HepG2 (cell line): Measurements from ENCODE around the gene NCBP3. TPM values are rescaled to one million over a fixed set of nuclear protein-coding genes. Genes with fewer than 3 reads are reported as not detected.

Experiments
- ATAC-seq: fragments of 200-7000 bp; cut with Tn5 transposase; 3 replicates; pipeline ENCODE4 v1.9.1; 2020; ENCODE audit warnings: mild to moderate bottlenecking, moderate library complexity
- BruUV-seq: library from RNA; stranded (reverse); fragments of 400-500 nt; replicated peaks from 2 replicates; lab custom pipeline; 2021; lab: Mats Ljungman, UMichigan
- CTCF ChIA-PET: fragments of 300-600 bp; formaldehyde crosslinking; extraction: SDS; loops from one replicate; lab custom pipeline; 2021; ENCODE audit warnings: low total read pairs, inconsistent platforms, low intra/inter-chr PET ratio; lab: Yijun Ruan, JAX
- POLR2A ChIA-PET: fragments of 350-600 bp; sonication (Branson Sonifier 250); formaldehyde crosslinking; loops from one replicate; lab custom pipeline; 2020; ENCODE audit warnings: antibody characterized with exemption, inconsistent platforms; lab: Yijun Ruan, JAX
- DNase-seq: peaks from one replicate; pipeline ENCODE4 v3.0.0-alpha.2; 2015; ENCODE audit warnings: low spot score
- FAIRE-seq: peaks from 3 replicates; lab custom pipeline; 2011; peaks lifted over from hg19 to GRCh38; lab: Jason Lieb, UNC
- H2AFZ ChIP-seq: one replicate; pipeline ENCODE4 v1.6.1; 2011; ENCODE audit warnings: low read length, inconsistent platforms
- H3K27ac ChIP-seq: fragments of 300-600 bp; 3 replicates; pipeline ENCODE4 v1.8.0; 2011; ENCODE audit warnings: mixed run types, mild to moderate bottlenecking, mixed read lengths, low read length, inconsistent platforms; ENCODE audit not compliant: insufficient read depth; ENCODE audit errors: extremely low read length
- H3K27me3 ChIP-seq, 2 experiments: fragments of 200-600 bp in 1 of 2; 2 replicates in 1 of 2; 3 replicates in 1 of 2; pipeline versions ENCODE4 v1.6.0 to v1.8.0; 2011; ENCODE audit warnings: low read length in 2 of 2, mild to moderate bottlenecking in 2 of 2, moderate library complexity in 2 of 2, inconsistent platforms in 1 of 2; ENCODE audit not compliant: insufficient read depth in 2 of 2, control insufficient read depth in 1 of 2
- H3K36me3 ChIP-seq, 2 experiments: fragments of 200-600 bp in 1 of 2; replicated peaks in 1 of 2; 2 replicates in 1 of 2; 3 replicates in 1 of 2; pipeline versions ENCODE4 v1.5.1 to v1.8.0; 2011; ENCODE audit warnings: low read length in 2 of 2, inconsistent platforms in 1 of 2; ENCODE audit not compliant: insufficient read depth in 2 of 2, control insufficient read depth in 1 of 2
- H3K4me1 ChIP-seq: 2 replicates; pipeline ENCODE4 v1.5.1; 2012; ENCODE audit warnings: low read length, inconsistent platforms; ENCODE audit not compliant: insufficient read depth
- H3K4me2 ChIP-seq: 2 replicates; pipeline ENCODE4 v1.6.0; 2011; ENCODE audit warnings: low read depth, low read length, inconsistent platforms
- H3K4me3 ChIP-seq, 3 experiments: fragments of 200-600 bp in 1 of 3; sonication (generic), shearing (Covaris generic) in 1 of 3; replicated peaks in 1 of 3; 2 replicates each; pipeline ENCODE4 v1.5.1; 2011 to 2016; ENCODE audit warnings: low read length in 3 of 3, inconsistent platforms in 2 of 3, low read depth in 2 of 3, mild to moderate bottlenecking in 2 of 3, control low read depth in 1 of 3, mixed read lengths in 1 of 3; ENCODE audit not compliant: insufficient read depth in 1 of 3
- H3K79me2 ChIP-seq: one replicate; pipeline ENCODE4 v1.6.1; 2011; ENCODE audit warnings: low read length, inconsistent platforms; ENCODE audit not compliant: insufficient read depth
- H3K9ac ChIP-seq: 2 replicates; pipeline ENCODE4 v1.6.0; 2011; ENCODE audit warnings: mild to moderate bottlenecking, low read depth, low read length, inconsistent platforms; ENCODE audit not compliant: insufficient read depth
- H3K9me3 ChIP-seq: 2 replicates; pipeline ENCODE4 v1.5.1; 2012; ENCODE audit warnings: mild to moderate bottlenecking, low read length
- H4K20me1 ChIP-seq: 2 replicates; pipeline ENCODE4 v1.6.0; 2011; ENCODE audit warnings: inconsistent platforms, mild to moderate bottlenecking, low read length, moderate library complexity; ENCODE audit not compliant: insufficient read depth
- HOXA7 ChIP-seq: sonication (generic); formaldehyde crosslinking; IDR thresholded peaks from 2 replicates; pipeline ENCODE4 v1.8.1; 2022; ENCODE audit warnings: mild to moderate bottlenecking, missing genetic modification reagents, moderate library complexity
- NR2F1 ChIP-seq, 2 experiments: fragments of 450-650 bp in 1 of 2; formaldehyde crosslinking in 1 of 2; IDR thresholded peaks; 2 replicates each; pipeline versions ENCODE4 v1.5.0 to v1.6.1; 2016 to 2020; ENCODE audit warnings: mild to moderate bottlenecking in 1 of 2, missing compliant biosample characterization in 1 of 2, missing genetic modification reagents in 1 of 2, moderate library complexity in 1 of 2
- PAX8 ChIP-seq: sonication (generic); formaldehyde crosslinking; IDR thresholded peaks from 2 replicates; pipeline ENCODE4 v1.8.0; 2022; ENCODE audit warnings: mild to moderate bottlenecking, missing genetic modification reagents, borderline replicate concordance
- SOX13 ChIP-seq, 3 experiments: fragments of 450-650 bp in 1 of 3; sonication (generic) in 1 of 3; formaldehyde crosslinking in 1 of 3; IDR thresholded peaks in 2 of 3; conservative IDR thresholded peaks in 1 of 3; 2 replicates each; pipeline versions ENCODE4 v1.5.0 to v1.6.1; 2016 to 2020; ENCODE audit warnings: antibody characterized with exemption in 1 of 3, mild to moderate bottlenecking in 1 of 3, missing compliant biosample characterization in 1 of 3, missing genetic modification reagents in 1 of 3, moderate library complexity in 1 of 3
- THAP8 ChIP-seq: sonication (generic); formaldehyde crosslinking; IDR thresholded peaks from 2 replicates; pipeline ENCODE4 v1.5.1; 2020; ENCODE audit warnings: missing genetic modification reagents, mild to moderate bottlenecking, borderline replicate concordance
- ZNF557 ChIP-seq: sonication (generic); formaldehyde crosslinking; IDR thresholded peaks from 2 replicates; pipeline ENCODE4 v1.4.0; 2020; ENCODE audit warnings: missing genetic modification reagents
- ZNF589 ChIP-seq: sonication (generic); formaldehyde crosslinking; conservative IDR thresholded peaks from 2 replicates; pipeline ENCODE4 v1.8.0; 2022; ENCODE audit warnings: mild to moderate bottlenecking, moderate library complexity, missing genetic modification reagents
- WGBS: methylation state at CpG from one replicate; pipeline ENCODE4 v1.1.6; 2017; ENCODE audit warnings: low lambda C conversion rate; 5-methylcytosine and 5-hydroxymethylcytosine counted together
- in situ Hi-C: cut with HindIII; loops from 2 replicates; pipeline ENCODE4 v1.10.0; 2017; ENCODE audit warnings: low pct_unique_long_range_greater_than_20kb; ENCODE audit not compliant: extremely low pct_ligation_motif_present
- intact Hi-C: fragments of 100-400 bp; cut with micrococcal nuclease; formaldehyde crosslinking; loops from one replicate; pipeline ENCODE4 v1.10.0; 2022; ENCODE audit not compliant: unreplicated experiment
- polyA plus RNA-seq, 8 experiments: library from polyadenylated mRNA; depleted of rRNA in 3 of 8; stranded (reverse) in 7 of 8; unstranded in 1 of 8; fragments of >200 nt; fragmentation: Illumina TruSeq in 4 of 8; extraction: Trizol in 4 of 8; gene quantifications; 2 replicates each; pipeline versions ENCODE4 v1.2.1 to v1.2.3, GENCODE V29; 2011 to 2016; ENCODE audit warnings: low read depth in 4 of 8, missing spikeins in 1 of 8, mixed read lengths in 1 of 8; ENCODE audit not compliant: insufficient read depth in 1 of 8
- total RNA-seq, 5 experiments: library from RNA; depleted of rRNA; stranded (reverse); fragments of >200 nt; fragmentation: Illumina TruSeq; extraction: Trizol; gene quantifications; 2 replicates each; pipeline ENCODE4 v1.2.3, GENCODE V29; 2016; ENCODE audit warnings: low read depth in 1 of 5
- TF ChIP-seq, protein P1 (sequence below): IDR thresholded peaks from 2 replicates; pipeline ENCODE4 v1.6.1; 2016; ENCODE audit warnings: mild to moderate bottlenecking, missing biosample characterization, missing genetic modification reagents
- TF ChIP-seq, protein P2 (sequence below): sonication (generic); formaldehyde crosslinking; IDR thresholded peaks from 2 replicates; pipeline ENCODE4 v1.5.1; 2020; ENCODE audit warnings: mild to moderate bottlenecking, moderate library complexity, missing genetic modification reagents

Gene NCBP3
- total and polyA plus RNA-seq, 2 of the 13 experiments (the other 11 are each of a cell fraction or from before 2014, with no cell fraction given), result 19.5 to 24.8 TPM

DNA sequence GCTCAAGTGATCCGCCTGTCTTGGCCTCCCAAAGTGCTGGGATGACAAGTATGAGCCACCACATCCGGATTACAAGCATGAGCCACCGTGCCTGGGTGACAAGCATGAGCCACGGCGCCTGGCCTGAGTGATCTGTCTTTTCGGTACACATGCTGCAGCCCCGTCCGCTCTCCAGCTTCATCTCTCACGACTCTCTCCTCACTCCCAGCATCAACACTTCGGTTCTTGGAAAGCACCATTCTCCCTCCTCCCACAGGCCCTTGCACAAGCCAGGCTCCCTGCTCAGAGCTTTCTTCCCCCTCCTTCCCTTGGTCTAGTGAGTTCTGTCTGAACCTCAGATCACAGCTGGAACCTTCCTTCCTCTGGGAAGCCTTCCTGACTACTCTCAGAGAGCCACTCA lies 6.5 kb upstream of the NCBP3 start:
- POLR2A ChIA-PET, result no interaction called here
- Histone ChIP-seq H3K4me2 (no peak overlapping the region), H2AFZ (no peak overlapping the region), H3K4me1 (peaks cover 24% of the 10 kb centered on the region), H3K27me3 (0 out of 5 replicates have a peak, but pooled peaks cover 0 to 2% of the 10 kb centered on the region in 2 experiments), H3K9ac (no peak overlapping the region), H3K79me2 (no peaks in the 10 kb centered on the region), H3K9me3 (no peaks in the 10 kb centered on the region), H3K36me3 (no peaks in the 10 kb centered on the region), H3K4me3 (no peak overlapping the region), H4K20me1 (no peaks in the 10 kb centered on the region), H3K27ac (no peak overlapping the region)
- BruUV-seq, result no TSS peak
- ATAC-seq (no peak), FAIRE-seq (no peak), DNase-seq (no peak)
- TF ChIP-seq, protein P1, sequence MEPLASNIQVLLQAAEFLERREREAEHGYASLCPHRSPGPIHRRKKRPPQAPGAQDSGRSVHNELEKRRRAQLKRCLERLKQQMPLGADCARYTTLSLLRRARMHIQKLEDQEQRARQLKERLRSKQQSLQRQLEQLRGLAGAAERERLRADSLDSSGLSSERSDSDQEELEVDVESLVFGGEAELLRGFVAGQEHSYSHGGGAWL (CRISPR knock-in tag), result no peak
- TF ChIP-seq ZNF557 (CRISPR knock-in tag), result no peak
- no peak for TF ChIP-seq ZNF589 (CRISPR knock-in tag)
- TF ChIP-seq HOXA7 (CRISPR knock-in tag), result no peak
- no peak for TF ChIP-seq NR2F1 (CRISPR knock-in tag; IDR thresholded peaks at IDR 0.05)
- TF ChIP-seq SOX13 (IDR thresholded peaks at IDR 0.05), result no peak
- TF ChIP-seq SOX13 (CRISPR knock-in tag; conservative IDR thresholded peaks at IDR 0.05 in 1 of 2, IDR thresholded peaks at IDR 0.05 in 1 of 2), result no peak
- TF ChIP-seq PAX8, result no peak
- TF ChIP-seq, protein P2, sequence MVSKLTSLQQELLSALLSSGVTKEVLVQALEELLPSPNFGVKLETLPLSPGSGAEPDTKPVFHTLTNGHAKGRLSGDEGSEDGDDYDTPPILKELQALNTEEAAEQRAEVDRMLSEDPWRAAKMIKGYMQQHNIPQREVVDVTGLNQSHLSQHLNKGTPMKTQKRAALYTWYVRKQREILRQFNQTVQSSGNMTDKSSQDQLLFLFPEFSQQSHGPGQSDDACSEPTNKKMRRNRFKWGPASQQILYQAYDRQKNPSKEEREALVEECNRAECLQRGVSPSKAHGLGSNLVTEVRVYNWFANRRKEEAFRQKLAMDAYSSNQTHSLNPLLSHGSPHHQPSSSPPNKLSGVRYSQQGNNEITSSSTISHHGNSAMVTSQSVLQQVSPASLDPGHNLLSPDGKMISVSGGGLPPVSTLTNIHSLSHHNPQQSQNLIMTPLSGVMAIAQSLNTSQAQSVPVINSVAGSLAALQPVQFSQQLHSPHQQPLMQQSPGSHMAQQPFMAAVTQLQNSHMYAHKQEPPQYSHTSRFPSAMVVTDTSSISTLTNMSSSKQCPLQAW (CRISPR knock-in tag), result no peak
- TF ChIP-seq THAP8, result no peak
- intact Hi-C loops (no loop called here), in situ Hi-C loops (no loop called here)
- CTCF ChIA-PET, result no interaction called here
- WGBS, result 78% methylated on average over 10 of the region's 10 CpGs
